ENCODE results near the gene BPI. TPM values are rescaled to one million over a fixed set of nuclear protein-coding genes. Genes with fewer than 3 reads are reported as not detected.

The BPI gene
- total RNA-seq, 1 experiment from 2014 or later, result not detected

DNA sequence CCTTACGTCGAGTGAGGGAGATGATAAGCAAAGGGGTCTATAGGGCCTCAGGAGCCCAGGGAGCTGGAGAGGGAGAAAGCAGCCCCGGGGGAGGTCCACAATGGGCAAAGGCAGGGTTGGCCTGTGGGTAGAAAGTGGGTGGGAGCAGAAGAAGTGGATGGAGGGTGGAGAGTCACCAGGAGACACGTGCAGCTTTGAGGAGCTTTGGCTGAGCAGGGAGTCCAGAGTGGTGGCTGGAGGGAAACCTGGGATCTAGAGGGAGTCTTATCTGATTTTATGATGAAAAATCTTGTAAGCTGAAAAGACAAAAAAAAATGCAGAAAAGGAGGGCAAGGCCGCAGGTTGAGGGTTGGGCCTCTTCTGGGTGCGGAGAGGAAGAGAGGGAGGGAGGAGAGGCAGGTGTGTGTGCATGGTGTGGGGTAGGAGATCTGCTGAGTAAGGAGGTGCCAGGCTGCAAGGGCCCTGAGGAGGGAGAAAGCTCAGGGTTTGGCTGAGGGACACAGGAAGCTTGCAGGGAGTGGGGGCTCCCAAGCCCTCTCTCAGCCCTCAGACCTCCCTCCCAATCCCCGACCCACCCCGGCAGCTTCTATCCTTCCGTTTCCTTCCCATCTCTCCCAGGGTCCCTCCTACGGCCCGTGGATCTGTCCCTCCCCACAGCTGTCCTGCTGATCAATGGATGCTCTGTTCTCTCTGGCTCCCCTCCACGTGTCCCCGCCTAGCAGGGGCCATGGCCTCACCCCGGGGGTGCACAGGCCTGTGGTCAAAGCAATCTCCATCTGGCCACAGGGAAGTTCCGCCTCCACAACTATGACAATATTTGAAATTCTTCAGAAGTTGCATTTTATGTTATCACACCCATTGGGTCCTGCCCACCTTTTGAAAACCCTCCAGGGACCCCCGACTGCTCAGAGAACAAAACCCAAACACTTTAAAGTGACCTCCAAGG, 17.1 kb upstream of the BPI start:
- BruUV-seq (replicated peaks), result no TSS peak
- no peaks in the 10 kb centered on the region for H3K79me2 ChIP-seq (ENCODE audit: insufficient read depth, low read length)
- no peak overlapping the region for H2AFZ ChIP-seq (ENCODE audit: low read depth, low read length, poor library complexity, severe bottlenecking)
- DNase-seq (ENCODE audit: low read depth, low spot score), result no peak
- no peaks in the 10 kb centered on the region for H3K36me3 ChIP-seq (ENCODE audit: control insufficient read depth in 1 of 2, insufficient read depth in 2 of 2, low read length in 2 of 2)
- CTCF ChIA-PET, result no interaction called here
- H3K27me3 ChIP-seq (ENCODE audit: insufficient read depth, low read length), result no peaks in the 10 kb centered on the region
- intact Hi-C loops (cut with micrococcal nuclease), result no loop called here
- no peak overlapping the region for H3K4me3 ChIP-seq (replicated peaks in 1 of 2; ENCODE audit: low read depth in 1 of 2, low read length in 2 of 2)
- RAD21 ChIA-PET (ENCODE audit: low non-redundant PET in 1 of 2, low total read pairs in 2 of 2, uncharacterized antibody in 2 of 2, unreplicated experiment in 2 of 2), result interaction anchor here in 1 of 2 experiments (0.6 kb wide), 1 partner anchor 59 kb away, joined by 3 read pairs; no protein-coding TSS in a partner anchor
- no peak overlapping the region for H3K9ac ChIP-seq (ENCODE audit: low read length)
- H3K27ac ChIP-seq (ENCODE audit: low read depth, low read length), result no peak overlapping the region
- POLR2A ChIA-PET, result no interaction called here
- no peak overlapping the region for H3K4me2 ChIP-seq (ENCODE audit: low read length)
- no peaks in the 10 kb centered on the region for H4K20me1 ChIP-seq (ENCODE audit: insufficient read depth)
- no peaks in the 10 kb centered on the region for H3K9me2 ChIP-seq (ENCODE audit: insufficient read depth)
- peaks cover 0 to 5% of the 10 kb centered on the region in 2 experiments; a peak in 1 of 4 replicates for H3K4me1 ChIP-seq (ENCODE audit: control insufficient read depth in 1 of 2, insufficient read depth in 2 of 2, low read length in 2 of 2)
- peak; percentile 51 for ATAC-seq
- no peaks in the 10 kb centered on the region; a peak in 1 of 4 replicates for H3K9me3 ChIP-seq (ENCODE audit: control insufficient read depth in 1 of 2, insufficient read depth in 1 of 2, low read depth in 1 of 2, low read length in 2 of 2)
- TF ChIP-seq CBX3 (IDR thresholded peaks at IDR 0.05; ENCODE audit: low read depth), result no peak
- TF ChIP-seq, protein P1, sequence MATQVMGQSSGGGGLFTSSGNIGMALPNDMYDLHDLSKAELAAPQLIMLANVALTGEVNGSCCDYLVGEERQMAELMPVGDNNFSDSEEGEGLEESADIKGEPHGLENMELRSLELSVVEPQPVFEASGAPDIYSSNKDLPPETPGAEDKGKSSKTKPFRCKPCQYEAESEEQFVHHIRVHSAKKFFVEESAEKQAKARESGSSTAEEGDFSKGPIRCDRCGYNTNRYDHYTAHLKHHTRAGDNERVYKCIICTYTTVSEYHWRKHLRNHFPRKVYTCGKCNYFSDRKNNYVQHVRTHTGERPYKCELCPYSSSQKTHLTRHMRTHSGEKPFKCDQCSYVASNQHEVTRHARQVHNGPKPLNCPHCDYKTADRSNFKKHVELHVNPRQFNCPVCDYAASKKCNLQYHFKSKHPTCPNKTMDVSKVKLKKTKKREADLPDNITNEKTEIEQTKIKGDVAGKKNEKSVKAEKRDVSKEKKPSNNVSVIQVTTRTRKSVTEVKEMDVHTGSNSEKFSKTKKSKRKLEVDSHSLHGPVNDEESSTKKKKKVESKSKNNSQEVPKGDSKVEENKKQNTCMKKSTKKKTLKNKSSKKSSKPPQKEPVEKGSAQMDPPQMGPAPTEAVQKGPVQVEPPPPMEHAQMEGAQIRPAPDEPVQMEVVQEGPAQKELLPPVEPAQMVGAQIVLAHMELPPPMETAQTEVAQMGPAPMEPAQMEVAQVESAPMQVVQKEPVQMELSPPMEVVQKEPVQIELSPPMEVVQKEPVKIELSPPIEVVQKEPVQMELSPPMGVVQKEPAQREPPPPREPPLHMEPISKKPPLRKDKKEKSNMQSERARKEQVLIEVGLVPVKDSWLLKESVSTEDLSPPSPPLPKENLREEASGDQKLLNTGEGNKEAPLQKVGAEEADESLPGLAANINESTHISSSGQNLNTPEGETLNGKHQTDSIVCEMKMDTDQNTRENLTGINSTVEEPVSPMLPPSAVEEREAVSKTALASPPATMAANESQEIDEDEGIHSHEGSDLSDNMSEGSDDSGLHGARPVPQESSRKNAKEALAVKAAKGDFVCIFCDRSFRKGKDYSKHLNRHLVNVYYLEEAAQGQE (IDR thresholded peaks at IDR 0.05; ENCODE audit: low read depth), result no peak
- TF ChIP-seq, protein P2, sequence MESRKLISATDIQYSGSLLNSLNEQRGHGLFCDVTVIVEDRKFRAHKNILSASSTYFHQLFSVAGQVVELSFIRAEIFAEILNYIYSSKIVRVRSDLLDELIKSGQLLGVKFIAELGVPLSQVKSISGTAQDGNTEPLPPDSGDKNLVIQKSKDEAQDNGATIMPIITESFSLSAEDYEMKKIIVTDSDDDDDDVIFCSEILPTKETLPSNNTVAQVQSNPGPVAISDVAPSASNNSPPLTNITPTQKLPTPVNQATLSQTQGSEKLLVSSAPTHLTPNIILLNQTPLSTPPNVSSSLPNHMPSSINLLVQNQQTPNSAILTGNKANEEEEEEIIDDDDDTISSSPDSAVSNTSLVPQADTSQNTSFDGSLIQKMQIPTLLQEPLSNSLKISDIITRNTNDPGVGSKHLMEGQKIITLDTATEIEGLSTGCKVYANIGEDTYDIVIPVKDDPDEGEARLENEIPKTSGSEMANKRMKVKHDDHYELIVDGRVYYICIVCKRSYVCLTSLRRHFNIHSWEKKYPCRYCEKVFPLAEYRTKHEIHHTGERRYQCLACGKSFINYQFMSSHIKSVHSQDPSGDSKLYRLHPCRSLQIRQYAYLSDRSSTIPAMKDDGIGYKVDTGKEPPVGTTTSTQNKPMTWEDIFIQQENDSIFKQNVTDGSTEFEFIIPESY (IDR thresholded peaks at IDR 0.05; ENCODE audit: extremely low read depth, insufficient replicate concordance, low read length), result no peak
- TF ChIP-seq ZFX (IDR thresholded peaks at IDR 0.05), result no peak
- TF ChIP-seq SIN3A (IDR thresholded peaks at IDR 0.05; ENCODE audit: low read depth), result no peak
- no peak for TF ChIP-seq EZH2phosphoT487 (IDR thresholded peaks at IDR 0.05; ENCODE audit: borderline replicate concordance)
- no peak for TF ChIP-seq JUND (IDR thresholded peaks at IDR 0.05)
- no peak for TF ChIP-seq CEBPB (IDR thresholded peaks at IDR 0.05; ENCODE audit: low read depth)
- TF ChIP-seq RAD21 (IDR thresholded peaks at IDR 0.05; ENCODE audit: low read depth), result no peak
